ENCODE data around the gene ABL1.
"Not testable (repeated sequence)": the region's sequence is repeated elsewhere in the genome, so short reads cannot be mapped to it uniquely, and the experiment has no call there.

The ABL1 gene

DNA sequence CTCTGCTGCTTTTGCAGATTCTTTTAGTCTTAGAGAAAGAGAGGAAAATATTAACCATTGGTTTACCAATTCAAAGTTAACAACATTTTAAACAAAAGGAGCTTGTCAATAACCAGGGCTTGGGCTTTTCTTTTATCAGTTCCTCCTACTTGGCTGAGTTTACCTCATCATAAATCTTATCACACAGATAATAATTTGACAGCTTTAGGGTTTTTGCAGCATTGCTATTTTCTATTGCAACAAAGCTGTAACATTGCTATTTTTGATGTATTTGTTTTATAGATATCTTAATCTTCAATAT lies 9.8 kb upstream of the ABL1 start:
- no peak for DNase-seq (ENCODE audit: low read depth)

DNA sequence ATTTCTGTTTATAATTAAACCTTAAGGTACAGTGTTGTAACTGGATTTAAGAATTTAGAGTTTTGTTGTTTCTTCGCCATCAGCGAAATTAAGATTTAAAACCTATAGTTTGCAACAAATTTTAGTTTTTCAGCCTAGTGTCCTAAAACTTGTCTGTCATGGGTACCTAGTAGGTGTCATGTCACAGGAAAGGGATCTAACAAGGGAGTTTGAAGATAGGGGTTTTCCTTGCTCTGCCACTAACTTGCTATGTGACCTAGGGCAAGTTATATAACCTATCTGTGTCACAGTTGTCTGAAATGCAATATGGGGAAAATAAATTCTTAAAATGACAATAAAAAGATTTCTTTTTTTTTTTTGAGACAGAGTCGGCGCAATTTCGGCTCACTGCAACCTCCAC lies 9.2 kb upstream of the ABL1 start:
- no peak for DNase-seq (ENCODE audit: low read depth)

DNA sequence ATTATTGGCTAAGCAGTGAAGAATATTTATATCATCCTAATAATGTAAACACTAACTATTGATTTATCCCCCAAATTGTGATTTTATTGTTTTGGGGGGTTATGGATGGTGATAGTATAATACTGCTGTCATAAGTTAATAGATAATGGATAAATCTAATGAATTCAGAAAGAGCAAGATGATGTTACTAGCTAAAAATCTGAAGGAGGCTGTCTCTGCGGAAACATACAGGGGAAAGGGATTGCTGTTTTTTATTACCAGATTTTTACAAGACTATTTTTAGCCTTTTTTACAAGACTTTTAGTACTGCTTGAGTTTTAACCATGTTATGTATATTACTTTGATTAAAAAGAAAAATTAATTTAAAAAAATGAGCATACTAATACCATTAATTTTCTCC lies 5.3 kb upstream of the ABL1 start:
- no peak for DNase-seq (ENCODE audit: low read depth)

DNA sequence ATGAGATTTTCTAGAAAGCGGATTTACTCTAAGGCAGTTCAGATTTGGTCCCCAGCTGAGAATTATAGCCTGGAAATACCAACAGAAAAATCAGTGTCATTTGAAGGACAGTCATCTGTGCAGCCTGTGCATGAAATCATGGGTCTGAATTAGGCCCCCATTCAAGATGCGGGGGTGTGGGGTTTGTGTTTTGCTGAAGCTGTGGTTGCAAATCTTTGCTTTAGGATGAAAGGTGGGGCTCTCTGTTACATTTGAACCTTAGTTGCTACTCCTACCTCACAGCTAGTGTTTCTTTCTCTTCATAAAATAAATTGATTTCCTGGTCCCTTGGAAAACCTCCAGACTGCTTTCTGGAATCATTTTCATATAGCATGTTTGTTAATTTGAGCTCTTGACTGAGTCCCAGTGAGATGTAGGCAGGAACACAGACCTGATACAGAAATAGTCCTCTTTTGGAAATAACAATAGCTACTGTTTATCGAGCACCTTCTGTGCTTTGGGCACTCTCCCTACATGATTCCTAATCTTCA lies 4.8 kb upstream of the ABL1 start:
- no peak for DNase-seq (ENCODE audit: low read depth)

DNA sequence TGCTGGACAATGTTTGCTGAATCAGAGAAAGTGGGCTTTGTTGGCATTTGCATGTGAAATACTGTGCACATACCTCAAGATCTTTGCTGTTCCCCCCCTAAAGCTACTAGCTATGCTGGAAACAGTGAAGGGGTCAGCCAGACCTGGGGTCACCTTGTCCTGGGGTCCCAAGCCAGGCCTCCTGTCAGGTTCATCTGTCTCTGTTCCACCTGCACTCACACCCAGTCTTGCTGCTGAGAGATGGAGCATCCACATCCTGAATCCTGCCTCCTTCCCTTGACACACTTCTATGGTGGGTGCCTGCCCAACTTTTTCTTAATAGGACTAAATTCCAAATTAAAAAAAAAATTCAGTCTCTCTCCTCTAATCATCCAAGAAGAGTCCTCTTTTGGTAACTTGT lies 4.0 kb upstream of the ABL1 start:
- DNase-seq (ENCODE audit: low read depth), result no peak

DNA sequence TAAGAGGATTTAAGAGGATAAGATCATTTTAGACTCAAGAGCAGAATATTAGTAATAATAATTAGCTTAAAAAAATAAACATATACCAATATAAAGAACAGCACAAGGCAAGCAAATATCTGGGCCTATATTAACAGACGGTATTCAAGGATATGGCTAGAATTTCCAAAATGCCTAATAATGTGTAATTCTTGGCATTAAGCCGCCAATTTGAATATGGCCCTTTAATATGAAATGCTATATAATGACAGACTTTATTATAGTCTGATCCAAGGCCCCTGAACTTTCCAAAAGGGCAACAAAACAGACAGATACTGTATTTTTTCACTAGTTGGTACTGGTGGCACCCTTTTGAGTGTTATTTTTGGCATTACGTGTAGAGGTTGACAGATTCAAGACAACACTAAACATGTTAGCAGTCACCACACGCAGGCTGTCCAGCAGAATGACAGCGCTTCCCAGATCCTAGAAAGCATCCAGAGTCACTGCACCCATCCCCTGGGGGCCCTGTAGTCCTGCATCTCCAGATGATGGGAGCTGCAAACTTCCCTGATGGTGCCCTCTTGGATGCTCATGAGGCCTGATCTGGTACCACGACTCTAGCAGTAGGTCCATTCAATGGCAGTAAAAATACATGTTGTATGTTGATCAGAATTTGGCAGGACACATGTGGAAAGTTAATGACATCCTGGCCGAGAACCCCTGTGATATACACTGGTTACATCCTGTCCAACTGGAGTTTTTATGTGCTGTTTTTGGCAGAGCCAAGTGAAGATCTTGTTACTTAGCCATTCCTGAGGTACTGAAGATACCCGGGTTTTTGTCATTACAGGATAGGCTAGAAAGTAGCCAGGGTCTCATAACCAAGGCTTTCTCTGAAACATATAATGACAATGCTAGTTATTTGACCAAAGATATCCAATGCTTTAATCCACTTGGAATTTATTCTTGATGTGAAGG lies 1.7 kb upstream of the ABL1 start:
- DNase-seq (ENCODE audit: low read depth), result no peak

DNA sequence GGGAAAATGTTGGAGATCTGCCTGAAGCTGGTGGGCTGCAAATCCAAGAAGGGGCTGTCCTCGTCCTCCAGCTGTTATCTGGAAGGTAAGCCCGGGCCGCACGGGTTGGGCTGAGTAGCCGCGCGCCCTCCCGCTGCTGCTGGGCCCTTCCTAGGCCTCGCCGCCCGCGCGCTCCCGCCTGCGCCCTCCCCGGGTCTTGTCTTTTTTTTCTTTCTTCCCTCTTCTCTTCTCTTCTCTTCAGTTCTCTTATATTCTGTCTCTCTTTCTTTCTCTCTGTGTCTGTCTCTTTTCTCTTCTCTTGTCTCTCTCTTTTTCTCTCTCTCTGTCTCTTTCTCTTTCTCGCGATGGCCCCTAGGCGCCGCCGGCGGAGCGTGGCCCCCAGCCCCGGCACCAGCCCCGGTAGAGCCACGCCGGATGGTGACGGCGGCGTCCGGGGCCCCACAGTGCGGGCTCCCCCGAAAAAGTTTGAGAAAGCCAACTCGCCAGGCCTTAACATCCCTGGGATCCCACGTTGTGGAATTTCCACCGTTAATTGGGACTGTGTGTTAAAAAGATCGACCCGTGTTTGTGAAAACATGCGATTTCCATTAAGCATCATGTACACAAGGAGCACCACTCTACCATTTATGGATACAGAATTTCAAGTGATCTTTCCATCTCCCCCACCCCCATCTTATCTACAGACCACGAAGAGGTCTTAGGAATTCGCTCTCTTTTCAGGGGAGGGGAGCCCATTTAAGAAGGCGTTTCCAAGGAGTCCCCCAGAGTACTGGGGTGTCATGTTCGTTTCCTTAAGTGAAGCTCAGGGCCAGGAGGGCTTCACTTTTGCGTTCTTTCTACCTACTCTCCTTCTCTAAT lies 616 bp downstream of the ABL1 start:
- no peak for DNase-seq (ENCODE audit: low read depth)

DNA sequence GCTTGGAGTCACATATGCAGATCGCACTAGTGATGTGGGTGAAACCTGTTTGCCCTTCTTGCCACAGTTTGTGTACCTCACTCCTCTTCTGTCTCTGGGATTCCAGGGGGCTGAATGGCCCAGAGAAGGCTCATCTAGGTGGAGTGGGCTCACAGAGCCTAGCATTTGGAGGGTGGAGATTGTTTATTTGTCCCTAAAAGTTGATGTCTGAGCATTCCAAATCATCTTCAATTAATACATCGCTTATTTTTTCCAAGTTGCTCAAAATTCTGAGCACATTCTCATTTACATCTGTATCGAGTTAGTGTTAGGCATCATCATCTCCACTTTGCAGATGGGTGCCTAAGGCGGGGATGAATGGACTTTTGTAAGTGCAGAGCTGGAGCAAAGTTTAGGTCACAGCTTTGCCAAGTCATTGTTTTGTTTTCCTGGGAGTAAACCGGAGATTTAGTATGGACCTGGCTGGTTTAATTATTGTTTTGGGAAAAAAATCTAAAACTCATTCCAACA lies 2.0 kb downstream of the ABL1 start:
- no peak for DNase-seq (ENCODE audit: low read depth)

DNA sequence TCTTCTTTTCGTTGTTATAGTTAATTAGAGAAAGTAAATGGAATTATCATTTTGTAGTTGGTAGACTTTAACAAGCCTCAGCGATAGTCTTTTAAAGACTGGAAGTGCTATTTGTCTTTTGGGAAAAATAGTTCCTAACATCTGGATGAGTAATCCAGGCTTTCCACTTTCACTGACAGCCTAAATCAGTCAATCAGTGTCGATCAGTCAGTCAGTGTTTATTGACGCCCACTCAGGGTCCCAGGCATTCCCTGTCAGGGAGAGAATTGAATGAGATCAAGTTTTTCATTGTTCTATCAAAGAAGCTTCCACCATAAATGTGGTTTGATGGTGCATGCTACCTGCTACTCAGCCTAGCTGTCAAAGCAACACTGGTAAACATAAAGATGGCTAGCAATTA lies 2.6 kb downstream of the ABL1 start:
- no peak for DNase-seq (ENCODE audit: low read depth)

DNA sequence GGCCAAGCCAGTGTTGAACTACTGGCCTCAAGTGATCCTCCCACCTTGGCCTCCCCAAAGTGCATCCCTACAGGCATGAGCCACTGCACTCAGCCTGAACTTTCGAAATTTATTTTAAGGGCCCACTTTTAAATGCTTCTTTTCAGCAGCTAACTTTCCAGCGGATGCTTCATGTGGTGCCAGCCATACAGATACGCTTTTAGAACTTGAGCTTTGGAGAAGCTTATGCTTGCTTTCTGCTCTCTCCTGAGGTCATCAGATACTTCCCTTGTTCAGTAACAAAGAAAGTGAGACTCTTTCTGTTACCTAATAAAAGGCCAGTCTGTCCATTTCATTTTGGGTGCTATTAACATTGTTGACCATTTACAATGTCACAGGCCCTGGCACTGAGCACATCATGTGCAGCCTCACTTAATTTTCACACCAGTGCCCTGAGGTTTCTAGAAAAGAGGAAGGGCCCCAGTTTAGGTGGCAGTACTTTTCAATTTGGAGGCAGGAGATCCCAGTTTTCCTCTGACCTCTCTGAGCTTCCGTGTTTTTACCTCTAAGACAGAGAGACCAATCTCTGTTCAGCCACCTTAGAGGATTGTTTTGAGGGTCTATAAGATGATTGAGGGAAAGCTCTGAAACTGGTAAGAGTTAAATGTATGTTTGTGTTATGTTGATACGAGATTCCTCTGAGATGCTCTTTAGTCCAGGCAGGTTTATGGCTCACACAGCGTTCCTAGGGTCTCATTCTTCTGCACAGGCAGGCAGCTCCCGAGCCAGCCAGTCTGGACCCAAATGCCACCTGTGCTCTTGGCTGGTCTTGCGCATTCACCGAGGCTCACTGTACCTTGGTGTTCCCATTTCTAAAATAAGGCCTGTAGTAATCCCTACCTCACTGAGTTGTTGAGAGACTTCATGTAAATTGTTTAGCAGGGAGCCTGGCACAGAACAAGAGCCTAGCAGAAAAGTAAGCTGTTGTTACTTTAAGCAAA lies 4.4 kb downstream of the ABL1 start:
- DNase-seq (ENCODE audit: low read depth), result no peak

DNA sequence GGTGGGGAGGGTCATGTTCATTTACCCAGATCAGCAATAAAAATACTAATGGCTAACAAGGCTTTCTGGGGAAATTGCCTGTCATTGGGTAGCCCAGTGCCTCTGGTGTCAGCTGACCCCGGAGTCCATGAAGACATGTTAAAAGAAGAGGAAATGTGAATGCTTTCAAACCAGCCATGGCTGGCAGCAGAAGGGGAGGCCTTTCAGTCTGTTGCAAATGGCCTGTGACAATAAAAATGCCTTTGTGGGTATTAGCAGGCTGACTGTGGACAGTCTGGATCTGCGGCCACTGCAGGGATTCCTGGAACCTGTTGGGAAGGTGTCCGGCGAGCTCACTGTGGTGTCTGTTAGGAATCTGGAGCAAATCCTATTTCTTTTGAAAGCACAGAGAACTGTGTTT lies 7.5 kb downstream of the ABL1 start:
- no peak for DNase-seq (ENCODE audit: low read depth)

DNA sequence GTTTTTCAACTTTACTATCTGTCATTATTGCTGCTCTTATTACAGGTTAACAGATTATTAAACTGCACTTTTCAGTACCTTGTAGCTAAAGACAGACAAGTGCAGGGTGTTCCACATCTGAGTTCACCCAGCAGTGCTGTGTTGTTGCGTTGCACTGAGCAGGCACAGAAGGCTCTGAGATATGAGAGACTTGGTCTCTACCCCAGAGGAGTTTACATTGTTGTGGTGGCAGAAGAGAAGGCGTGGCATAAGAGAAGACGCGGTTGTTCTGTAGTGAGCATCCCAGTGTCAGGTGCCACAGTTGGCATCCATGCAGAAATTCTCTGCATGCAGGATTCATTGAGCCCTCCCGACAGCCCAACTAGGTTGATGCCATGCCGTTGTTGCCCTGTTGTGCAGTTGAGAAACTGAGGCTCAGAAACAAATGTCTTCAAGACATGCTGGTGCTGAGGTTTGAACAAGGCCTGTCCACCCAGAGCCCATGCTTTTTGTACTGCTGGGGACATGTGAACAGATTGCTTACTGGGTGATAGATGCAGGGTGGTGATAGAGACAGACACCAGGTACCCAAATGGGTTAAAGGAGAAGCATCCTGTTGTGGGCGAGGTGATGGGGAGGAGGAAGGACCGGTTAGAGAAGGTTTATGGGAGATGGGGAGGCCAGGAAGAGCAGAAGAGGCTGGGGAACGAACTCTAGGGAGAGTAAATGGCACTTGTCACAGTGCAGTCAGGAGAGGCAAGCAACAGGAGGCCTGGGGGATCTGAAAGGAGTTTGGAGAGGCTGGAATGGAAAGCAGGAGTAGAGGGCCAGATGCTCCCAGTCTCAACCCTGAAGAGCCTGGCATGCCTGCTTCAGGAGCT lies 8.2 kb downstream of the ABL1 start:
- DNase-seq (ENCODE audit: low read depth), result no peak

DNA sequence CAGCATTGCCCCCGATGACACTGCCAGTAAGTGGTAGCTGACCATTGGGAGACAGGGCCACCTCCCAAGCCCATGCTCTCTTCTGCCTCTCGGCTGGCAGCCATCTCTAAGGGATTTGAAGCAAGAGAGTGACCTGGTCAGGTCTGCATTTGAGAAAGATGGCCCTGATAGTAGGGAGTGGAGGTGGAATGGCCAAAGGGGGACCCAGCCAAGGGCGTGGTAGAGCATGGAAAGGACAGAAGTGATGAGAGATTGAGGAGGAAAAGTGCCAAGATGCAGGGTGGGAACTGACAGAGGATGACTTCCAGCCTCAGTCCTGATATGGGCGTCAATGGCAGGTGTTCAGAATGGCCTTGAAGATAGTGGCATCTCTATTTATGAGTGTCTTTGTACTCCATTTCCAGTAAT lies 9.0 kb downstream of the ABL1 start:
- DNase-seq (ENCODE audit: low read depth), result no peak

DNA sequence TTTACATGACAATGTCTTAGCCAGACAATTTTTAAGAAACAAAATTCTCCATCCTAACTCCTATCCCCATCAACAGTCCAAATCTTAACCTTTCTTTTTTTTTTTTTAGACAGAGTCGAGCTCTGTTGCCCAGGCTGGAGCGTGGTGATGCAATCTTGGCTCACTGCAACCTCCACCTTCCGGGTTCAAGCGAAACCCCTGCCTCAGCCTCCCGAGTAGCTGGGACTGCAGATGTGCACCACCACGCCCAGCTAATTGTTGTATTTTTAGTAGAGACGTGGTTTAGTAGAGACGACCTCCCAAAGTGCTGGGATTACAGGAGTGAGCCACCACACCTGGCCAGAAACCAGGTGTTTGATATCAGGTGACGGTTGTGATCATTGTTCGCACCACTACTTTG lies 10.2 kb downstream of the ABL1 start:
- DNase-seq (ENCODE audit: low read depth), result no peak

DNA sequence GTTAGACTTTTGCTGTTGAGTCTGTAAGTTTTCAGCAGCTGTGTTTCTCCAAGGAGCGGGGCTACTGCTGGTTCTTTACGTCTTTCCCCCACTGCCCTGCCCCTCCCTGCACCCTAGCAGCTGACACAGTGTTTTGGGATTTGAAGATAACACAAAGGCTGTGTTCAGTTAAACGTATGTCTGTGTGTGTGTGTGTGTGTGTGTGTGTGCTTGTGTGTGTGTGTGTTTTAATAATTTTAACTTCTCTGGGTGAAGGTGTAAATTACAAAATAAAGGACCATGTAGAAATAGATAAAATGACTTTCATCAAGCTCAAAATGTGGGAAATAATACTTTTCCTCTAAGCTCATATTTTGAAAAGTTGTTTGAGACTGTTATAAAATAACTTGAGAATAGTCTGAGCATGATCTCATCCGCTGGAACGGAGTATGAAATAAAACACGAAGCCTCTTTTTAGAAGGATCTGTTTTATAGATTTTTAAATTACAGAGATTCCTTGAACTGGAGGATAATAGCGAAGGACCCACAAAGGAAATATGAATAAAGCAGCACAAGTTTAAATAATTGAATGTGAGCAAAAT lies 10.9 kb downstream of the ABL1 start:
- no peak for DNase-seq (ENCODE audit: low read depth)

DNA sequence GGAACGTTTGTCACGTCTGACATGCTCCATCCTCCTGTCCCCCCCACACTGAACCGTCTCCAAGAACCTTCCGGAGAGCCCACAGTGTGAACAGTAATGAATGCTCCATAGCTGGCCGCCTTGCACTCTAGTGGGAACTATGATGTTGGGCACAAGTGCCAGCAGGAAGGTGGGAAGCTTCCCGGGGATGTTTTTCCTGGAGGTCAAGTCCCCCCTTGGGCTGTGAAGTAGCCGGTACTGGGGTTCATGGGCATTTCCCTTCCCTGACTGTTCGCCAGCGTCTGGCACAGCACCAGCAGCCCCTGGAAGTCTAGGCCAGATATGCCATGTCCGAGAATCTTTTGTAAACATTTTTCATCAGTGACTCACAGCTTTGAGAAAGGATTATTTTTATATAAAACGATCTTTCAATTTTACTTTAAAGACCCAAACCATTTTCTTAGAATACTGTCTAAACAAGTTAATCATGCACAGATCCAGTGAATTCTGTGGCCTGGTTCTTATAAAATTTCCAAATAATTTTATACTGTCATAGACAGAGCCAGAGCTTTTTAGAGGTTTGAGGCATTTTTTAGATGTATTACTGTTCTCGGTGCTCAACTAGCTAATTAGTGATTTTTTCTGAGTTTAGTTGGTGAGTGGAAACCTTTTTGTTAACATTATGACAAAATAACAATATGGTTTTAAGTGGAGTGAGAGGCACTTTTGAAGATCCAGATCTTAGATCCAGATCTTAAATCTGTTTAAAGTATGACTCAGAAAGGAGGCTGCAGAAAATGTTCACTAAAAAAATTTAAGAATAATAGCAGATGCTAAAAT lies 11.6 kb downstream of the ABL1 start:
- DNase-seq (ENCODE audit: low read depth), result no peak

DNA sequence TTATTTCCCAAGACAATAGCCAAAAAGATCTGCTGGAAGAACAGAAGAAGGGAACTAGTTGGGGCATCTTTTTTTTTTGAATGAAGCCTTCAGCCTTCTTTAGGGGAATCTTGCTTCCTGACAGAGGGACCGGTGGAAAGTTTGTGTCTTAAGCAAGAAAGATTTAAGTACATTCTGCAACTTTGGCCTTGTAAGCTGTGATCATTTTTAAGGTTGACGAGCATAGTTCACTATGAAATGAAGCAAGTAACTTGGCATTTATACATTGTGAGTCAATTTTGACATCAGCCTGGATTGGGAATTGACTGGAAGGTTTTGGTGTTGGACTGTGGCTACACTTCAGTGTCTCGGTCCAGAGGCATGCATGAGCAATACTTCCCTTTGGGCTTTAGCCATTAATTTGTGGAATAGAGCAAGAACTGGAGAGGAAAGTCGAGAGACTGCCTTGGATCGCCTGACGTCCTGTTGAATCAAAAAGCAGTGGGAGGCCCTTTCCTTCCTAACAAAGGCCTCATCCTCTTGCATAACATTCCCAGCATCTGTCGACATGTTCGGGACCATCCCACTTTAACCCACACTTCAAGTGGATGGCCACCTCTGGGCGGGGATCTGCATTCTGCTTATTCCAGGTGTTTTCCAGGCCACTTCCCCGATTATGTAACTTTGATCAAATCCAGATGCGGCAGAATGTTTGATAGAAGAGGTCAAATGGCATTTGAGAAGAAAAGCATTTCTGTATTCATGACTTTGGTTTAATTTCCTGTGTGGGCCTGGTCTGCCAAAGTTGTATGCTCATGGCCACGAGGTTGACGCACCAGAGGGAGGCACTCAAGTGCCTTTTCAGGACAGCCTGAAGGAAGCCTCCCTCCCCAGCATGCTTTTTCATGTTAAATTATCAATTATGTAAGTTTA lies 12.5 kb downstream of the ABL1 start:
- no peak for DNase-seq (ENCODE audit: low read depth)

DNA sequence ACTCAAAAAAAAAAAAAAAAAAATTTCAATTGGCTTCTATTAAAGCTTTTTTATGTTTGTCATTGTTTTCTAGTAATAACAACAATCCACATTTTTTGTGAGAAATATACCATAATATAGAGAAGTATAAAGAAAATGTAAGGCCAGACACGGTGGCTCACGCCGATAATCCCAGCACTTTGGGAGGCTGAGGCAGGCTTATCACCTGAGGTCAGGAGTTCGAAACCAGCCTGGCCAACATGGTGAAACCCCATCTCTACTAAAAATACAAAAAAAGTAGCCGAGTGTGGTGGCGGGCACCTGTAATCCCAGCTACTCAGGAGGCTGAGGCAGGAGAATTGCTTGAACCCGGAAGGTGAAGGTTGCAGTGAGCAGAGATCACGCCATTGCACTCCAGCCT lies 13.5 kb downstream of the ABL1 start:
- DNase-seq (ENCODE audit: low read depth), result not testable (repeated sequence)
